Epithelial cell of esophagus (primary cell): Measurements from ENCODE around the gene CASZ1.

Experiments
- DNase-seq: peaks from one replicate; pipeline ENCODE4 v3.0.0; 2010; ENCODE audit warnings: low read depth
- H3K4me3 ChIP-seq: 2 replicates; pipeline ENCODE4 v1.5.1; 2011; ENCODE audit warnings: mild to moderate bottlenecking, low read length, control low read depth
- TF ChIP-seq, protein P1 (sequence below): IDR thresholded peaks from 2 replicates; pipeline ENCODE4 v1.5.1; 2011; ENCODE audit warnings: low read depth, mild to moderate bottlenecking, low read length, control low read depth, inconsistent platforms; ENCODE audit not compliant: insufficient read depth; ENCODE audit errors: missing control alignments

The CASZ1 gene

DNA sequence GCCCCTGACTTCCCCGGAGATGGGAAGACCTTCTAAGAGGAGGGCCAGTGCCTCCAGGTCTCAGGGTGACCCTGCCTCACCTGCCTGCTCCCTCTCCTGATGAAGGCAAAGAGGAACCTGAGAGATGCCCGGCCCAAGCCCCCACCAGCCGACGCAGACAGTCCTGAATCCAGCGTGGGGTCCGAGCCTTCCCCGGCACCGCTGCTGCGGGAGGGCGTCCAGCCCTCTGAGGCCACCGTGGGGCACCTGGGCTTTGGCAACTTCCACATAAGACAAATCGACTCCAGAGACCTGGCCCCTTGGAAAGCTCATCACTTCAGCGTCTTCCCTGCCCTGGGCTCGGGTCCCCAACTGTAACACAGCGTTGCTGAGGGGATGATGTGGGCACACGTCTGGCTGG lies 122.2 kb downstream of the CASZ1 start:
- DNase-seq, result no peak
- TF ChIP-seq, protein P1, sequence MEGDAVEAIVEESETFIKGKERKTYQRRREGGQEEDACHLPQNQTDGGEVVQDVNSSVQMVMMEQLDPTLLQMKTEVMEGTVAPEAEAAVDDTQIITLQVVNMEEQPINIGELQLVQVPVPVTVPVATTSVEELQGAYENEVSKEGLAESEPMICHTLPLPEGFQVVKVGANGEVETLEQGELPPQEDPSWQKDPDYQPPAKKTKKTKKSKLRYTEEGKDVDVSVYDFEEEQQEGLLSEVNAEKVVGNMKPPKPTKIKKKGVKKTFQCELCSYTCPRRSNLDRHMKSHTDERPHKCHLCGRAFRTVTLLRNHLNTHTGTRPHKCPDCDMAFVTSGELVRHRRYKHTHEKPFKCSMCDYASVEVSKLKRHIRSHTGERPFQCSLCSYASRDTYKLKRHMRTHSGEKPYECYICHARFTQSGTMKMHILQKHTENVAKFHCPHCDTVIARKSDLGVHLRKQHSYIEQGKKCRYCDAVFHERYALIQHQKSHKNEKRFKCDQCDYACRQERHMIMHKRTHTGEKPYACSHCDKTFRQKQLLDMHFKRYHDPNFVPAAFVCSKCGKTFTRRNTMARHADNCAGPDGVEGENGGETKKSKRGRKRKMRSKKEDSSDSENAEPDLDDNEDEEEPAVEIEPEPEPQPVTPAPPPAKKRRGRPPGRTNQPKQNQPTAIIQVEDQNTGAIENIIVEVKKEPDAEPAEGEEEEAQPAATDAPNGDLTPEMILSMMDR, result no peak
- no peak overlapping the region for H3K4me3 ChIP-seq

DNA sequence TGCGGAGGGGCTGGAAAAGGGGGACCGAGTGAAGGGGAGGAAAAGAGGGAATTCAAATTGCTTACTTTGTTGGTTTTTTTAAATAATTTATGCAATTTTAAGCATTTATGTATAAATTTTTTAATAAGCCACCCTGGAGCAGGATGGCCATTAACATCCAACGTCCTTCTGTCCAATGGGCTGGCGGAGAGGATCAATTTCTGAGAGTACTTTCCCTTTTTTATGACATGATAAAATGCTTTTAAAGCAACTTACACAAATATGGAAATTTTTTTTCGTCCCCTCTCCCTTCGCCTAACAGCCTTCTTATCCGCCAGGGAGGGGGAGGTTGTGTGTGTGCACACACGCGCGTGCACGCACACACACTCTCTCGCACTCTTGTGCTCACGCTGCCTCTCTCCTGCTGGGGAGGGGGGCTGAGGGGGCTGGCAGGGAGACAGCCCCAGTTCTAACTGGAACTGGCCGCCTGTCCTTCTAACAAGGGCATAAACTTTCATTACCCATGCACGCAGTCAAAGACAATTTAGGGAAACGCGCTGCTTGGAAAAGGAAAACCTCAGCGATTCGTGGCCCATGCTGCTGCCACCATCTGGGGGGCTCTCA lies 123.2 kb downstream of the CASZ1 start:
- H3K4me3 ChIP-seq, result no peak overlapping the region
- TF ChIP-seq, protein P1, result no peak
- DNase-seq, result no peak

DNA sequence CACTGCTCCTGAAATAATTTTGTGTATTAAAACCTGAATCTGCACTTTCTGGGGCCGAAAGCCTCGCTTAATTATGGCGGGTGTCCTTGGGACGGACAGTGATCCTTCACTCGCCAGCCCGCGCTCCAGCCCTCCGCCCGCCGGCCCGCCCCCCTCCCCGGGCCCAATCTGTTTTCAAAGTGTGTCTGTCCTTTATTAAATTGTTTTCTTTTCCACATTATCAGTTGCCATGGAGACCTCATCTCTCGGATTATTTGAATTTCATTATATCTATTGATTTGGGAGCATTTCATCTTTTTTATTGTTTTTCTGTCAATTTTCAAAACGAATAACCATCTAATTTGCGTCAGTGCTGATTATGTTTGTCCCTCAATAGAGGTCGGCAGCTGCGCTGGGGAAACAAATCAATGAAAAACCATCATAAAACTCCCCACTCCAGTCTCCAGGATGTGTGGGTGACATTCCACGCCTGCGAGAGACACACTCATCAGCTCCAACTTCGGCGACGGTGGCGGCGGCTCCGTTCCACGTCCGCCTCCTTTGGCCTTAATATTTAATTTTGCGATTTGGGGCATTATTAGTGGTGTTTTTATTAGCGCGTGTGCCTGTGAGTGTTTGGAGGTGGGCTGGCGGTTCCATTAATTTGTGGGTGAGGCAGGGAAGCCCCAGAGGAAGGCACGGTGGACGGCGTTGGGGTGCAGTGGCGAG lies 123.9 kb downstream of the CASZ1 start:
- no peak for DNase-seq
- no peak overlapping the region for H3K4me3 ChIP-seq
- TF ChIP-seq, protein P1, result no peak

DNA sequence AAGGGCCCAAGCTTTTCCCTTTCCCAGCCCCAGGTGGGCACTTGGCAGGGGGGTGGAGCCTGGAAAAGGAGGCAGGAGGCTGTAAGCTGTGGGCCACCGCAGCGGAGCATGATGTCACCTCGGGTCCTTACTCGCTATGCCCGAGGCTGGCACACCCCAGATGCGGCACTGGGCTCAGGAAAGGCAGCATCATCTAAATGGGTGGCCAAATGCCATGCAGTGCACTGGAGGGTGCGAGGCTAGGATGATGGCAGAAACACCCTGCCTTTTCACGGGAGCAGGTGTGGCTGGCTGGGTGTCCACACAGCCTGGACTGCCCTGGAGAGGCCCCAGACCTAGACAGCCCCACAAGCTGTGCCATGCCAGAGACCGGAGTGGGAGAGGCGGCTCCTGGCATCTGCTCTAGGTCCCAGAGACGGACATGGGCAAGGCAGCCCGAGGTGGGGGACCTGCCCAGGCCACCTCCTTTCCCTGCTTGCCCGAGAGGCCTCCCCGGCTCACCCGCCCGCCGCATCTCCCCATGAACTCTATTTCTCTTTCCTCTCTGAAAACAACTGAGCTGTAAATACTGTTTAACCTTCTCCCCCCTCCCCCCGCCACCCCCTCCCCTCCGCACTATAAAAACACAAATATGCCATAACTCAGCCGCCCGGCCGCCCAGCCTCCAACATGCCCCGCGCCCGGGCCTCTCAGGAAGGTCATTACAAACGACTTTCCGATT lies 124.7 kb downstream of the CASZ1 start:
- DNase-seq, result no peak
- TF ChIP-seq, protein P1, result no peak
- no peak overlapping the region for H3K4me3 ChIP-seq

DNA sequence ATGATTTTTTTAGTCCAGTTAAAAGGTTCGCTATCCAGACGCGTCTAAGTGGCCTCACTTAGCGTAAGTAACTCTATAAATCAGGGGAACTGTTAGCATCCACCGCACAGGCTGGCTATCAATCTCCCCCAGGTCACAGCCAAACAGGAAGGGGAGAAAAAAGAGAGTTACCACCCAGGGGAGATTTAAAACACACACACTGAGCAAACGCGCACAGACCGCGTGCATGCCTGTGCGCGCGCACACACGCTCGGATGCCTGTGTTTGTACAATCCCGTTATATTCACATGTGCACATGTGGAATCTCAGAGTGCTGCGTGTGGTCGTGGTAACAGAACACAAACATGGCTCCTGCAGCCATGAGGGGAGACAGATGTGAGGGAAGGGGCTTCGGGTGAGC lies 125.4 kb downstream of the CASZ1 start:
- TF ChIP-seq, protein P1, result no peak
- no peak overlapping the region for H3K4me3 ChIP-seq
- DNase-seq, result peak; percentile 38

DNA sequence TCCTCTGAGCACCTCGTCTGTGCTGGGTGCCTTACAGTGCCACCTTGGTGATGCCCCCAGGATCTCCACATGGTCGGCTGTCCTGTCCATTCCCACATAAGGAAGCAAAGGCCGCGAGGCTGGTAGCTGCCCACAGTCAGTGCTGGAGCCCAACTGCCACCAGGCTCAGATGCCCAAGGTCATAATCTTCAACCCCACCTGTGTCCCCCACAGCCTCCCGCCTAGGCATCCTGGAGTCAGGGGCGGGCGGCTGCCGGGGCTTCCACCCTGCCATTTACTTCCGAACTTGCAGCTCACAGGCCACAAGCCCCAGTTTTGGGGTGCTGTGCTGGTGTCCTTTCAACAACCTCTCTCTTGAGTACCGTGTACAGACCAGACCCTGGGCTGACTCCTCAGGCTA lies 126.3 kb downstream of the CASZ1 start:
- no peak overlapping the region for H3K4me3 ChIP-seq
- TF ChIP-seq, protein P1, result no peak
- no peak for DNase-seq
